HCT116 (cell line): ENCODE data around the gene TEX264. TPM values are rescaled to one million over a fixed set of nuclear protein-coding genes. Genes with fewer than 3 reads are reported as not detected.

ENCODE experiments used
- ATAC-seq: fragments of 200-7000 bp; cut with Tn5 transposase; 2 replicates; pipeline ENCODE4 v1.9.1; 2020; ENCODE audit warnings: mild to moderate bottlenecking, moderate library complexity
- BruUV-seq: library from RNA; stranded (reverse); fragments of 400-500 nt; replicated peaks from 2 replicates; lab custom pipeline; 2021; lab: Mats Ljungman, UMichigan
- CTCF ChIA-PET: fragments of 300-600 bp; sonication (Branson Sonifier 250); formaldehyde crosslinking; loops from one replicate; lab custom pipeline; 2021; ENCODE audit warnings: antibody characterized with exemption; lab: Charles Lee
- POLR2A ChIA-PET: fragments of 300-600, 350-600 bp; sonication (Branson Sonifier 250); formaldehyde crosslinking; loops from one replicate; lab custom pipeline; 2021; ENCODE audit warnings: antibody characterized with exemption; lab: Charles Lee
- RAD21 ChIA-PET, 2 experiments: fragments of 300-600 bp; sonication (Branson Sonifier 250); formaldehyde crosslinking; loops; one replicate each; lab custom pipeline; 2023; ENCODE audit warnings: low total read pairs in 2 of 2; ENCODE audit not compliant: uncharacterized antibody in 2 of 2, unreplicated experiment in 2 of 2, low non-redundant PET in 1 of 2; lab: Charles Lee
- DNase-seq: peaks from one replicate; pipeline ENCODE4 v3.0.0-alpha.2; 2010; ENCODE audit warnings: low read depth, low spot score
- H2AFZ ChIP-seq: fragments of 200-600 bp; shearing (Covaris generic), sonication (generic); 2 replicates; pipeline ENCODE4 v1.6.1; 2017; ENCODE audit warnings: low read depth, mixed run types, mixed read lengths, antibody characterized with exemption, low read length; ENCODE audit not compliant: poor library complexity, severe bottlenecking
- H3K27ac ChIP-seq: 2 replicates; pipeline ENCODE4 v1.5.1; 2012; ENCODE audit warnings: low read depth, low read length
- H3K27me3 ChIP-seq: fragments of 200-600 bp; sonication (generic); 2 replicates; pipeline ENCODE4 v1.6.1; 2016; ENCODE audit warnings: mixed run types, low read length, mixed read lengths; ENCODE audit not compliant: insufficient read depth
- H3K36me3 ChIP-seq, 2 experiments: fragments of 200-500 bp in 1 of 2; fragments of 200-600 bp in 1 of 2; sonication (Bioruptor generic) in 1 of 2; sonication (generic) in 1 of 2; 2 replicates each; pipeline versions ENCODE4 v1.5.1 to v1.6.1; 2014 to 2016; ENCODE audit warnings: low read length in 2 of 2, inconsistent platforms in 1 of 2, mixed read lengths in 1 of 2, mixed run types in 1 of 2; ENCODE audit not compliant: insufficient read depth in 2 of 2, control insufficient read depth in 1 of 2
- H3K4me1 ChIP-seq, 2 experiments: fragments of 200-600 bp in 1 of 2; sonication (generic) in 1 of 2; 2 replicates each; pipeline versions ENCODE4 v1.5.1 to v1.6.1; 2012 to 2017; ENCODE audit warnings: low read length in 2 of 2, inconsistent platforms in 1 of 2, mild to moderate bottlenecking in 1 of 2, mixed read lengths in 1 of 2, mixed run types in 1 of 2, moderate library complexity in 1 of 2; ENCODE audit not compliant: insufficient read depth in 2 of 2, control insufficient read depth in 1 of 2
- H3K4me2 ChIP-seq: fragments of 200-600 bp; sonication (generic); 2 replicates; pipeline ENCODE4 v1.6.1; 2017; ENCODE audit warnings: mixed run types, low read length, mixed read lengths
- H3K4me3 ChIP-seq, 2 experiments: fragments of 200-600 bp in 1 of 2; sonication (generic) in 1 of 2; replicated peaks in 1 of 2; 2 replicates each; pipeline ENCODE4 v1.5.1; 2011 to 2016; ENCODE audit warnings: low read length in 2 of 2, control low read depth in 1 of 2, low read depth in 1 of 2, mild to moderate bottlenecking in 1 of 2, mixed read lengths in 1 of 2, mixed run types in 1 of 2
- H3K79me2 ChIP-seq: fragments of 200-600 bp; sonication (generic); 2 replicates; pipeline ENCODE4 v1.6.1; 2017; ENCODE audit warnings: mild to moderate bottlenecking, mixed run types, low read length, moderate library complexity, mixed read lengths; ENCODE audit not compliant: insufficient read depth
- H3K9ac ChIP-seq: fragments of 200-600 bp; sonication (generic); 2 replicates; pipeline ENCODE4 v1.6.1; 2016; ENCODE audit warnings: low read length, mixed read lengths
- H3K9me2 ChIP-seq: fragments of 200-600 bp; sonication (generic), shearing (Covaris generic); 2 replicates; pipeline ENCODE4 v1.6.1; 2017; ENCODE audit warnings: mixed run types, mild to moderate bottlenecking, moderate library complexity; ENCODE audit not compliant: insufficient read depth
- H3K9me3 ChIP-seq, 2 experiments: fragments of 200-500 bp in 1 of 2; fragments of 200-600 bp in 1 of 2; sonication (Bioruptor generic) in 1 of 2; sonication (generic) in 1 of 2; 2 replicates each; pipeline ENCODE4 v1.6.1; 2014 to 2017; ENCODE audit warnings: low read length in 2 of 2, mixed read lengths in 2 of 2, inconsistent platforms in 1 of 2, low read depth in 1 of 2, mild to moderate bottlenecking in 1 of 2, mixed run types in 1 of 2, moderate library complexity in 1 of 2; ENCODE audit not compliant: control insufficient read depth in 1 of 2, insufficient read depth in 1 of 2
- H4K20me1 ChIP-seq: fragments of 200-600 bp; sonication (generic), shearing (Covaris generic); 2 replicates; pipeline ENCODE4 v1.6.1; 2017; ENCODE audit warnings: mixed run types, mild to moderate bottlenecking, moderate library complexity; ENCODE audit not compliant: insufficient read depth
- CEBPB ChIP-seq: IDR thresholded peaks from 2 replicates; pipeline ENCODE4 v1.6.1; 2012; ENCODE audit warnings: low read depth
- ELF1 ChIP-seq: IDR thresholded peaks from 2 replicates; pipeline ENCODE4 v1.6.1; 2012; ENCODE audit warnings: low read depth, borderline replicate concordance
- EZH2 ChIP-seq: fragments of 200-600 bp; sonication (generic); IDR thresholded peaks from 2 replicates; pipeline ENCODE4 v1.6.1; 2017; ENCODE audit warnings: antibody characterized with exemption, mixed run types
- EZH2phosphoT487 ChIP-seq: fragments of 200-600 bp; IDR thresholded peaks from 2 replicates; pipeline ENCODE4 v1.6.1; 2018; ENCODE audit warnings: antibody characterized with exemption, borderline replicate concordance
- MAX ChIP-seq: IDR thresholded peaks from 2 replicates; pipeline ENCODE4 v1.6.1; 2012
- POLR2AphosphoS5 ChIP-seq: IDR thresholded peaks from 2 replicates; pipeline ENCODE4 v1.6.1; 2011; ENCODE audit warnings: mild to moderate bottlenecking, low read depth, low read length, moderate library complexity
- RAD21 ChIP-seq: IDR thresholded peaks from 2 replicates; pipeline ENCODE4 v1.6.1; 2012; ENCODE audit warnings: low read depth, mild to moderate bottlenecking
- SRF ChIP-seq: IDR thresholded peaks from 2 replicates; pipeline ENCODE4 v1.6.1; 2012; ENCODE audit warnings: low read depth
- TCF7L2 ChIP-seq: IDR thresholded peaks from 2 replicates; pipeline ENCODE4 v1.7.0; 2011; ENCODE audit warnings: borderline replicate concordance, inconsistent platforms; ENCODE audit not compliant: insufficient read depth, insufficient read length; ENCODE audit errors: extremely low read depth
- ZBTB33 ChIP-seq: IDR thresholded peaks from 2 replicates; pipeline ENCODE4 v1.6.1; 2011; ENCODE audit warnings: mild to moderate bottlenecking, low read length, moderate library complexity; ENCODE audit not compliant: insufficient replicate concordance; ENCODE audit errors: extremely low read depth
- ZNF274 ChIP-seq: fragments of 200-500 bp; sonication (Bioruptor generic); IDR thresholded peaks from 2 replicates; pipeline ENCODE4 v1.6.1; 2014; ENCODE audit warnings: mild to moderate bottlenecking, low read depth, low read length, inconsistent platforms
- intact Hi-C: fragments of 100-400 bp; cut with micrococcal nuclease; formaldehyde crosslinking; loops from 2 replicates; pipeline ENCODE4 v1.10.0; 2022
- total RNA-seq: library from RNA; stranded (reverse); gene quantifications from one replicate; pipeline ENCODE4 v1.2.1, GENCODE V29; 2021; ENCODE audit not compliant: unreplicated experiment

Gene TEX264
- total RNA-seq, 1 experiment from 2014 or later: 36.0 TPM

DNA sequence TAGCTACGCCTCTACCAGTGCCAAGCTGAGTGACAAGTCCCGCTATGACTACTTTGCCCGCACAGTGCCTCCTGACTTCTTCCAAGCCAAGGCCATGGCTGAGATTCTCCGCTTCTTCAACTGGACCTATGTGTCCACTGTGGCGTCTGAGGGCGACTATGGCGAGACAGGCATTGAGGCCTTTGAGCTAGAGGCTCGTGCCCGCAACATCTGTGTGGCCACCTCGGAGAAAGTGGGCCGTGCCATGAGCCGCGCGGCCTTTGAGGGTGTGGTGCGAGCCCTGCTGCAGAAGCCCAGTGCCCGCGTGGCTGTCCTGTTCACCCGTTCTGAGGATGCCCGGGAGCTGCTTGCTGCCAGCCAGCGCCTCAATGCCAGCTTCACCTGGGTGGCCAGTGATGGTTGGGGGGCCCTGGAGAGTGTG is 41.5 kb downstream of the TEX264 start:
- Histone ChIP-seq H2AFZ (no peak overlapping the region), H3K79me2 (no peaks in the 10 kb centered on the region), H4K20me1 (no peaks in the 10 kb centered on the region), H3K27ac (no peak overlapping the region), H3K4me1 (no peaks in the 10 kb centered on the region), H3K9me3 (no peaks in the 10 kb centered on the region), H3K36me3 (no peaks in the 10 kb centered on the region), H3K4me3 (no peak overlapping the region), H3K27me3 (0 out of 2 replicates have a peak, but pooled peaks cover 4% of the 10 kb centered on the region), H3K9me2 (no peaks in the 10 kb centered on the region), H3K9ac (no peak overlapping the region), H3K4me2 (no peak overlapping the region)
- no TSS peak for BruUV-seq
- TF ChIP-seq RAD21 (no peak), EZH2 (no peak), MAX (no peak), TCF7L2 (no peak), ZNF274 (no peak), CEBPB (no peak), SRF (no peak), POLR2AphosphoS5 (no peak), EZH2phosphoT487 (no peak)
- DNase-seq (no peak), ATAC-seq (no peak)
- RAD21 ChIA-PET: no interaction called here
- POLR2A ChIA-PET: no interaction called here
- intact Hi-C loops: no loop called here
- CTCF ChIA-PET: no interaction called here

DNA sequence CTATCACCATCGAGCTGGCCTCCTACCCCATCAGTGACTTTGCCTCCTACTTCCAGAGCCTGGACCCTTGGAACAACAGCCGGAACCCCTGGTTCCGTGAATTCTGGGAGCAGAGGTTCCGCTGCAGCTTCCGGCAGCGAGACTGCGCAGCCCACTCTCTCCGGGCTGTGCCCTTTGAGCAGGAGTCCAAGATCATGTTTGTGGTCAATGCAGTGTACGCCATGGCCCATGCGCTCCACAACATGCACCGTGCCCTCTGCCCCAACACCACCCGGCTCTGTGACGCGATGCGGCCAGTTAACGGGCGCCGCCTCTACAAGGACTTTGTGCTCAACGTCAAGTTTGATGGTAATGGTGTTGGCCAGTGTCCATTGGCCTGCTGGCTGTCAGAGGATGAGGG is 41.9 kb downstream of the TEX264 start:
- DNase-seq (no peak), ATAC-seq (no peak)
- no peak overlapping the region for H3K27ac ChIP-seq
- H3K36me3 ChIP-seq: no peaks in the 10 kb centered on the region
- TF ChIP-seq ELF1 (no peak), ZBTB33 (no peak)
- H3K9me2 ChIP-seq: no peaks in the 10 kb centered on the region
- RAD21 ChIA-PET: no interaction called here
- no peak overlapping the region for H3K9ac ChIP-seq
- H2AFZ ChIP-seq: no peak overlapping the region
- BruUV-seq: no TSS peak
- H3K9me3 ChIP-seq: no peaks in the 10 kb centered on the region
- CTCF ChIA-PET: no interaction called here
- no peak overlapping the region for H3K4me3 ChIP-seq
- no peaks in the 10 kb centered on the region for H4K20me1 ChIP-seq
- intact Hi-C loops: no loop called here
- H3K79me2 ChIP-seq: no peaks in the 10 kb centered on the region
- H3K4me2 ChIP-seq: no peak overlapping the region
- POLR2A ChIA-PET: no interaction called here
- H3K4me1 ChIP-seq: no peaks in the 10 kb centered on the region
- 0 out of 2 replicates have a peak, but pooled peaks cover 4% of the 10 kb centered on the region for H3K27me3 ChIP-seq
